ENCODE results near the gene ACKR2.

The ACKR2 gene

DNA sequence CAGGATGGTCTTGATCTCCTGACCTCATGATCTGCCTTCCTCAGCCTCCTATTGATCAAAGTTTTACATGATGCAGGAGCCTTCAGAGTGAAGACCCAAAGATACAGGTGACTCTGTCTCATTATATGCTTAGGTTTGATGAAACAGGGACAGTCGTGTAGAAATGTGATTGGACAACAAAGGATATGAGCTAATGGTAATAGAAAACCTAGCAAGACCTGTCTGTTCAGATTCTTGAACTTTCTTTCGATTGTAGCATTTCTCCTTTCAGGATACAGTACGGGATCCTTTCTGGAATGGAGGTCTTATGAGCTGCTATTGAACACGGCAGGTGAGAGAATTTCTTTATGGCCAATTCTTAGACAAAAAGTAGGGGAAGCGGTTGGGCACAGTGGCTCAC lies at the start of gene ACKR2:
Gene ACKR2 (plus strand): TSS at position 244 of the 400 bp plus-strand sequence. CDS start 55,058 bp downstream, outside the sequence.
- DNase-seq (ENCODE audit: low read depth) = no peak

- no peak for DNase-seq (ENCODE audit: low read depth)
Measured at GRCh38 chr3:42762046-42762724, 47.1 kb upstream of the ACKR2 start.

GRCh38 chr3:42763021-42763420 lies 46.2 kb upstream of the ACKR2 start:
- no peak for DNase-seq (ENCODE audit: low read depth)

DNA sequence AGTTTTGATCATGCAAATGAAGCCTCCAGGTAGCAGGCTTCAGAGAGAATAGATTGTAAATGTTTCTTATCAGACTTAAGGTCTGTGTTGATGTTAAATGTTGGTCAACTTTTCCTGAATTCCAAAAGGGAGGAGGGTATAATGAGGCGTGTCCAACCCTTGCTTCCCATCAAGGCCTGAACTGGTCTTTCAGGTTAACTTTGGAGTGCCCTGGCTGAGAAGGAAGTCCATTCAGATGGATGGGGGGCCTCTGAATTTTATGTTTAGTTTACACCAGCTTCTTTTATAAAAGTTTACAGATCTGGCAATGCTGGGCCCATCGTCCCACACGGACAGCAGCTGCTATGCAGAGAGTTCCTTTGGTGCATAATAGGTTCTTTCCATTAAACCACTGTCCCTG lies 45.1 kb upstream of the ACKR2 start:
- DNase-seq (ENCODE audit: low read depth) = no peak

- no peak for DNase-seq (ENCODE audit: low read depth)
Measured at GRCh38 chr3:42764561-42765295, 44.5 kb upstream of the ACKR2 start.

- no peak for DNase-seq (ENCODE audit: low read depth)
Measured at GRCh38 chr3:42769477-42770131, 39.6 kb upstream of the ACKR2 start.

DNA sequence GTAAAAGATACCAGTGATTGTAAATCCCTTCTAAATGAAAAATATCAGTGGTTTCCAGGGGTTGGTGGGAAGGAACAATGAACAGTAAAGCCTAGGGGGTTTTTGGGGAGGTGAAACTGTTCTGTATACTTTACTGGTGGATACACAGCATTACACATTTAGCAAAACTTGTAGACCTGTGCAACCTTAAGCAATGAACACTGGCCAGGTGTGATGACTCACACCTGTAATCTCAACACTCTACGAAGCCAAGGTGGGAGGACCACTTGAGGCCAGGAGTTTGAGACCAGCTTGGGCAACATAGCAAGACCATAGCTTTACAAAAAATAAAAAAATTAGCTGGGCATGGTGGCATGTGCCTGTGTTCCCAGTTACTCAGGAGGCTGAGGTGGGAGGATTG lies 38.0 kb upstream of the ACKR2 start:
- DNase-seq (ENCODE audit: low read depth) = no peak

DNA sequence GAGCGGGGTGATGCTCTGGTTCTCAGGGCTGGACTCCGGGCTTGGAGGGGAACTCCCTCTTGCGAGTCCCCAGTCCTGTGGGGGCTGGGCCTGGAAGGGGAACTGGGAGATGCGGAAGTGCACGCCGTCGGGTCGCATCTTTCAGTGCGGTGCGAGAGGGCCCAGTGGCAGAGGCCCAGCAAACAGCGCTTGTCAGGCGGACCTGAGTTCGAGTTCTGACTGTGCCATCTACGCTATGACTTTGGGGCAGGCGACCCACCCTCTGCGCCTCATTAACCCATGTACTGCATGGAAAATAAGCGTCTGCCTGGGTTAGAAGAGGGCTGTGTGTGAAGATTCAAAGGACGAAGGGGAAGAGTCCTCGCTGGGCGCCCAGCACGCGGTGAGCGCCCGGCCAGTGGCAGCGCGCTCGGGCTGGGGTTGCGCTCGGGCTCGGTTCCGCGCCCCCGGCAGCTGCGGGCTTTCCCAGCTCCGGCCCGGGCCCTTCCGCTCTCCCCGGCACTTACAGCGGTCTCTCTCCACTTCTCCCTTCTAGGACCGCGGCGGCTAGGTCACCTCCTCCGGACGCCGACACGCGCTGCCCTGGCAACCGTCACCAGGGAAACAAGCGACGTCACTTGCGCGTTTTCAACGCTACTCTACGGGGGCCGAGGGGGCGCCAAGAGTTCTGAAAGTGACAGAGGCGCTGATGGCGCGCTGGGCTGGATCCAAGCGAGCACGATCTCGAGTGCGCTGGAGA lies 36.4 kb upstream of the ACKR2 start, which contains the start of gene CCDC13:
Gene CCDC13 (minus strand): TSS at position 584 of the 739 bp plus-strand sequence. CDS start 14,908 bp downstream, outside the sequence.
- DNase-seq (ENCODE audit: low read depth) = peak; percentile 88

DNA sequence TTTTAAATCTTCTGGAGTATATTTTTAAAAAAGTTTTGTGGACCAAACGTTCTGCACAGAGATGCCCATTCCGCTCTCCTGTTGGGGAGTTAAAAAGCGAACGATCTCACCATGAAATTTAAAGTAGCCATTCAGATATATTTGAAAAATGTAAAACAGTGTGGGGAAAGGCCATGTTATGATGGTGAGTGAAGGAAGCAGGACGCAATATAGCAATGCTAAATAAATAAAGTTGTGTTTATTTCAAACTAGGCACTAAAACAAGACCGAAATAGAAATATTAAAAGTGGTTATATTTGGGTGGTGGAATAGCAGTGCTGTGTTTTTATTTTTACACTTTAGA lies 35.9 kb upstream of the ACKR2 start:
- DNase-seq (ENCODE audit: low read depth) = no peak

GRCh38 chr3:42778644-42779043 lies 30.6 kb upstream of the ACKR2 start:
- no peak for DNase-seq (ENCODE audit: low read depth)

DNA sequence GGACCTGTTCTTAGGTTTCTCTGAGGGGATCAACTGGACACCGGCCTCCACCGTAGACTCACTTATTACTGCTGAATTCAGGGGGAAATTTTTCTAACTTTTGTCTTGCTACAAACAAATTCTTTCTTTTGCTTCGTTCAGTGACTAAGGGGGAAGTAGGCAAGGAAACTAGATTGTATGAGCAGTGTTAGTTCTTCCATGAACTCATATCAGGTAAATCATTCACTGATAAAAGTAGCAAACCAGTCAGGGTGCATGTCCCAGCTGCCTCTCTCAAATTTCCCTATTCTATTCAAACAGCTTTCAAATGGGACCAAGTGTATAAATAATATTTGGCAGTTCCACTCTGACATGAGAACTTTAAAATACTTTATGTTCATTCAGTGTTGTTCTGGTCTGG lies 28.8 kb upstream of the ACKR2 start:
- no peak for DNase-seq (ENCODE audit: low read depth)

GRCh38 chr3:42780892-42781700 lies 28.1 kb upstream of the ACKR2 start:
- no peak for DNase-seq (ENCODE audit: low read depth)

GRCh38 chr3:42786212-42786611 lies 23.0 kb upstream of the ACKR2 start:
- no peak for DNase-seq (ENCODE audit: low read depth)

DNA sequence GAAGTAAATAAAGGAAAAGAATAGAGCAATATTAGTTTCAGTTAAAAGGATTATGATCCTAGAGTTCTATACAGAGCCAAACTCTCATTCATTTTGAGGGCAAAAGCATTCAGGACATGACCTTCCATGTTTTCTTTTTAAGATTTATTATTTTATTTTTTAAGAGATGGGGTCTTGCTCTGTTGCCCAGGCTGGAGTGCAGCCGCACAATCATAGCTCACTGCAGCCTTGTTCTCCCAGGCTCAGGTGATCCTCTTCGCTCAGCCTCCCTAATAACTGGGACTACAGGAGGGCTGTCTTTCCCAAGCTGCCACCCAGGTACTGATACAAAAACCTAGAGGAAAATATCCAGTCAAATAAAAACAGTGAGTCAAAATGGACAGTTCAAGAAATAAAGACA lies 22.6 kb upstream of the ACKR2 start:
- DNase-seq (ENCODE audit: low read depth) = no peak

- DNase-seq (ENCODE audit: low read depth) = no peak
Measured at GRCh38 chr3:42790714-42791229, 18.5 kb upstream of the ACKR2 start.

DNA sequence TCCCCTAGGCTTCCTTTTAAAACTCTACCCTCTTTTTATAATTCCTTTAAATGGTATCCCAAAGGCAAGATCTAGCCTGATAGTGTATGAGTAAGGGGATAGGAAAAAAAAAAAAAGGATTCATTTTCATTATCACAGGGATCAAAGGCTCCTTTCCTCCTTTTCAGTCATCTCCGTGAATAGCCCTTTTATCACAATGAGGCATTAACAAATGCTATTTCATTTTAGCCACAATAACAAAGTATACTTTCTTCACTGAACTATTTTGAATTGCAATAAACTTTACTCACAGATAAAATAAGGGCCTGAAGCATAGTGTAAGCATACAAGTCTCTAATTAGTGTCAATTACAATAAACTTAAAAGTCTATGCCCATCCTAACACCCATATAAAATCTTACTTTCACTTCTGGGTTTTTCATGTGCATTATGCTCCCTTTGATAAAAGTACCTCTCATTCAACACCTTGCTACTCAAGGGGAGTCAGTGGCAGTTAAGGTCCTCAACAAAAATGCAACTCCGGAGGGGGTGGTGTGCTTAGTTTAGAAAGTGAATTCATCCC lies 13.5 kb upstream of the ACKR2 start:
- no peak for DNase-seq (ENCODE audit: low read depth)

- no peak for DNase-seq (ENCODE audit: low read depth)
Measured at GRCh38 chr3:42796332-42796885, 12.8 kb upstream of the ACKR2 start.

GRCh38 chr3:42799376-42799775 lies 9.9 kb upstream of the ACKR2 start:
- DNase-seq (ENCODE audit: low read depth) = no peak

DNA sequence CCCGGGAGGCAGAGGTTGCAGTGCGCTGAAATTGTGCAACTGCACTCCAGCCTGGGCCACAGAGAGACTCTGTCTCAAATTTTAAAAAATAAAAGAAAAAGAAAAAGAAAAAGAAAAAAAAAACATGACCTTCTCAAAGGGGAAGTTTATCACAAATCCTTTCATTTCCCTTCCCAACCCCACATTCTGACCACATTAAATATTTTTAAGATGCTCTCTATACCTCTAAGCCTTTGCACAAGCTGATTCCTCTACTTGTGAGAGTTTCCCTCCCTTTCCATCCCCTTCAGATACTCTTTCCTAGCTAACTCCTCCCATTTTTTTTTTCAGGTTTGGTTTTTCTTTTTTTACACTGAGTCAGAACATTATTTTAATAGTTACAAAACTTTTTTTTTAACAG lies 9.0 kb upstream of the ACKR2 start:
- DNase-seq (ENCODE audit: low read depth) = no peak

DNA sequence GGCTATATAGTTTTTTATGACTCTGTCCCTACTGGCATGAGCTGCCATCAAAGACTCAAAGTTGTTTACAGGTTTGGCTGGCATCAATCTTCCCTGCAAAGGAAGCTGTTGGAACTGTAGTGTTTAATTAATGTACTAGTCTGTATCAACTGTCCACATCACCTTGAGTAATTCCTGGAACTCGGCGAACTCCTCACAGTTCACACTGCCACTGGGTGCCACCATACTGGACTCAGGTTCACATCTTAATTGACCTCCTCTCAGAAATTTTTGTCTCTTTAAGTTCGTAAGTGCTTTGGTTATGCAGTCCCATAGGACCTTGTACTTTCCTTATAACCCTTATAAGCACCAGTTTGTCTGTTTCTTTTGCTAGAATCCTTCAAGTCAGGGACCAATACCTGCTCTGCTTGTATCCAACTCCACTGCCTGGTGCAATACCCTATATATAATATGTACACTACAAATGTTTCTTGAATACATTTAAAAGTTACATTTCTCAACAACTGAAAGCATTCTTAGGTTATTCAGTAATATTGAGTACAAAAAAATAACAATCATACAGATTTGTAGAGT lies 8.1 kb upstream of the ACKR2 start:
- DNase-seq (ENCODE audit: low read depth) = no peak
